Mesothelial cell of epicardium (in vitro differentiated cells): ENCODE data around the gene DISC1. TPM values are rescaled to one million over a fixed set of nuclear protein-coding genes. Genes with fewer than 3 reads are reported as not detected.

Source experiments
- DNase-seq, 2 experiments: peaks; one replicate each; pipeline ENCODE4 v3.0.0; 2021; ENCODE audit warnings: low spot score in 2 of 2; ENCODE audit not compliant: unreplicated experiment in 2 of 2
- H3K27ac Mint-ChIP-seq: 2 replicates; pipeline ENCODE4 v1.8.0; 2021; ENCODE audit warnings: mixed read lengths
- H3K27me3 Mint-ChIP-seq: 2 replicates; pipeline ENCODE4 v1.8.0; 2021; ENCODE audit warnings: low read depth, mixed read lengths
- H3K36me3 Mint-ChIP-seq: 2 replicates; pipeline ENCODE4 v1.8.0; 2021; ENCODE audit warnings: mixed read lengths
- H3K4me1 Mint-ChIP-seq: 2 replicates; pipeline ENCODE4 v1.8.0; 2021; ENCODE audit warnings: mixed read lengths
- H3K4me3 Mint-ChIP-seq: 2 replicates; pipeline ENCODE4 v1.8.0; 2021; ENCODE audit warnings: mild to moderate bottlenecking, moderate library complexity, mixed read lengths
- H3K9me3 Mint-ChIP-seq: 2 replicates; pipeline ENCODE4 v1.8.0; 2021; ENCODE audit warnings: mixed read lengths
- CTCF ChIP-seq: fragments of 200-600 bp; sonication (generic); IDR thresholded peaks from one replicate; pipeline ENCODE4 v1.5.0; 2021; ENCODE audit warnings: antibody characterized with exemption; ENCODE audit not compliant: unreplicated experiment
- total RNA-seq: library from RNA; stranded (reverse); gene quantifications from 3 replicates; pipeline ENCODE4 v1.2.1, GENCODE V29; 2021

Gene DISC1
- total RNA-seq, 1 donor from 2014 or later, result 9.1 TPM

- no peak for TF ChIP-seq CTCF
- Mint-ChIP-seq H3K9me3 (peaks cover 28% of the 10 kb centered on the region), H3K36me3 (peaks cover 10% of the 10 kb centered on the region), H3K27ac (no peak overlapping the region), H3K4me1 (peaks cover 2% of the 10 kb centered on the region), H3K27me3 (no peaks in the 10 kb centered on the region), H3K4me3 (no peak overlapping the region)
- no peak for DNase-seq
Measured at GRCh38 chr1:231743966-231744365, 117.4 kb downstream of the DISC1 start.

DNA sequence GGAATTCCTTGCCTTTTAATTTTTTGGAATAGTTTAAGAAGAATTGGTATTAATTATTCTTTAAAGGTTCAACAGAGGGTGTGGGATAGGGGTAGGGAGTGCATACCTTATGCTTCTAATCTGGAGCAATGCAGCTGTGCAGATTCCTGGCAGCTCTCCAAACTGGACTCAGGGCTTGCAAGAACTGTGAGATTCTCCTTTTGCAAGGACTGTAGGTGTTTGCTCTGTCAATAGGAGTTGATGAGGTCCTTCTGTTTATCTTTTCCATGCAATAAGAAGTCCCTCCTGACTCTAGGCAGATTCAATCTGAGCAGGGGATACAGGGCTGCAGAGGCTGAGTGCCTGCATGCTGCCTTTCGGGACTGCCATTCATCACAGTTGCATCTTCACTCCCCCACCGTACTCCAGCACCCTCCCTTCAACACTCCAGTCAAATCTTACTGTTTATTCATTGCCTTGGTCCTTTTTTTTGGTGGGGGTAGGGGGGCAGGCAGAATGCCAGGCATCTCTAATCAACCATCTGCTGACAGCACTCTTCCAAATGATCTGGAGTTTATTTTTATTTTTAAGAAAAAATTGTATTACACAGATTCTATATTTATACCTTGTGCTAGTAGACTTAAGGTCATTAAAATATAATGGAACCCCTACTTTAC is 122.3 kb downstream of the DISC1 start:
- TF ChIP-seq CTCF, result no peak
- H3K27me3 Mint-ChIP-seq, result no peaks in the 10 kb centered on the region
- DNase-seq, result no peak
- H3K36me3 Mint-ChIP-seq, result peaks cover 22% of the 10 kb centered on the region
- peaks cover 32% of the 10 kb centered on the region for H3K9me3 Mint-ChIP-seq
- no peak overlapping the region for H3K4me3 Mint-ChIP-seq
- H3K27ac Mint-ChIP-seq, result no peak overlapping the region
- peaks cover 3% of the 10 kb centered on the region for H3K4me1 Mint-ChIP-seq

- H3K27ac Mint-ChIP-seq, result no peak overlapping the region
- no peak for TF ChIP-seq CTCF
Measured at GRCh38 chr1:231750296-231750695, 123.7 kb downstream of the DISC1 start.

DNA sequence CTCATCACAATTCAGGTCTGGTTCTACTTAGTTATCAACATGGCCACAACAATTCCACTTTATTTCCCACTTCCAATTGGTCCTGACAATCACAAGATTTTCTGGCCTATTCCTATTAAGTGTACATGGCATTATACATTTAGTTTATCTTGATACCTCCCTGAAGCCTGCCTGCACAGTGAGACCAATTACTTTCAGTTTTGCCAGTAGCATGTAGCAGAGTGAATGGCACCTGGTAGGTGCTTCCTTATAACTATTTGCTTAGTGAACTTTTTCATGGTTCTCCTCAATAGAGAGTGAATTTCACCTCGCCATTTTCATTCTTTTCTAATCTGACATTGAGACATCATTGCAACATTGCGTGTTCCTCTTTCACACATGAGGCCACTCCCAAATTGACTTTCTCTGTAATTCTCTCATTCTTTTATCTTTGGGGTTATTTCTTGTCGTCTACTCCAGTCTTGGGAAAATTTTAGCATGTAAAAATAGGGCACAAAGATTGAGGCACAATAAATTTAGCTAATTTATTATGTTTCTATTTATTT is 124.3 kb downstream of the DISC1 start:
- no peak overlapping the region for H3K27ac Mint-ChIP-seq
- H3K27me3 Mint-ChIP-seq, result no peaks in the 10 kb centered on the region
- DNase-seq, result no peak
- H3K4me3 Mint-ChIP-seq, result no peak overlapping the region
- H3K4me1 Mint-ChIP-seq, result peaks cover 3% of the 10 kb centered on the region
- peaks cover 37% of the 10 kb centered on the region for H3K9me3 Mint-ChIP-seq
- TF ChIP-seq CTCF, result no peak
- peaks cover 27% of the 10 kb centered on the region for H3K36me3 Mint-ChIP-seq

More at GRCh38 chr1:231750296-231750695, 123.7 kb downstream of the DISC1 start:
- DNase-seq, result no peak
- H3K27me3 Mint-ChIP-seq, result no peaks in the 10 kb centered on the region
- no peak overlapping the region for H3K4me3 Mint-ChIP-seq
- peaks cover 37% of the 10 kb centered on the region for H3K9me3 Mint-ChIP-seq
- H3K4me1 Mint-ChIP-seq, result peaks cover 3% of the 10 kb centered on the region
- peaks cover 27% of the 10 kb centered on the region for H3K36me3 Mint-ChIP-seq

DNA sequence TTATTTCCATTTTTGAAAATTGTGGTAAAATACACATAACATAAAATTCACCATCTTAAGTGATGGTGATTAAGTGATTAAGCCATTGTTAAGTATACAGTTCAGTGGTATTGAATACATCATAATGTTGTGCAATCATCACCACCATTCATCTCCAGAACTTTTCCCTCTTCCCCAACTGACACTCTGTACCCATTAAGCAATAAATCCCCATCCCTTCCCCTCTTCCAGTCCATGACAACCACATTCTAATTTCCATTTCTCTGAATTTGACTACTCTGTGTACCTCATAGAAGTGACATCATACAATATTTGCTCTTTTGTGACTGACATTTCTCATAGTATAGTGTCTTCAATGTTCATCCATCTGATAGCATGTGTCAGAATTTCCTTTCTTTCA is 124.8 kb downstream of the DISC1 start:
- peaks cover 24% of the 10 kb centered on the region for H3K36me3 Mint-ChIP-seq
- H3K4me1 Mint-ChIP-seq, result peaks cover 3% of the 10 kb centered on the region
- H3K27ac Mint-ChIP-seq, result no peak overlapping the region

More for the DNA sequence above, 124.8 kb downstream of the DISC1 start:
- H3K27me3 Mint-ChIP-seq, result no peaks in the 10 kb centered on the region
- no peak for DNase-seq
- peaks cover 32% of the 10 kb centered on the region for H3K9me3 Mint-ChIP-seq
- no peak for TF ChIP-seq CTCF
- no peak overlapping the region for H3K4me3 Mint-ChIP-seq
